ENCODE results near the gene ADAP1.

- no peak for TF ChIP-seq CTCF (conservative IDR thresholded peaks at IDR 0.05; ENCODE audit: low read depth, low read length)
- no peak for TF ChIP-seq EZH2 (IDR thresholded peaks at IDR 0.05; ENCODE audit: borderline replicate concordance, low read depth, low read length, poor library complexity, severe bottlenecking)
These were observed 49.6 kb downstream of the ADAP1 start for GRCh38 chr7:904847-905246.

Data from A673 (cell line).